RKO (cell line): ENCODE data around the gene PLCL1.

Source experiments
- DNase-seq: peaks from one replicate; pipeline ENCODE4 v3.0.0-alpha.2; 2016; ENCODE audit warnings: low spot score

The PLCL1 gene

GRCh38 chr2:198060277-198060676 lies 255.9 kb downstream of the PLCL1 start:
- no peak for DNase-seq

- DNase-seq, result no peak
Observed at GRCh38 chr2:198062826-198063225, 258.4 kb downstream of the PLCL1 start.

DNA sequence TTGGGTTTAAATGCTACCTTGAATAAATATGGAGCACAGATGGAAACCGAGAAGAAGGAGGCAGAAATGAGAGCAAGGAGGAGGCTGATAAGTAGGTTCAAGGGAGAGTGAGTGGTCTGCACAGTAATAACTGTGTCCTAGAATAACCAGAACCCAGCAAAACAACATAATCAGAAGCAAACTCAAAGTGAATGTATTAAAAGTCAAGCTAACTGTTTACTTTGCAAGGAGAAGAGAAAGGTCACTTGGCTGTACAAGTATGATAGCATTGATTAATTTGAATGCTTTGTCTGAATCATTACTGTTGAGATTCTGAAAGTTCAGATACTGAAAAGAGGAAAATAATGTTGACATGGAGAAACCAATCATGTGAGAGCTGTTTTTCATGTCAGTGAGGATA lies 258.8 kb downstream of the PLCL1 start:
- no peak for DNase-seq

DNA sequence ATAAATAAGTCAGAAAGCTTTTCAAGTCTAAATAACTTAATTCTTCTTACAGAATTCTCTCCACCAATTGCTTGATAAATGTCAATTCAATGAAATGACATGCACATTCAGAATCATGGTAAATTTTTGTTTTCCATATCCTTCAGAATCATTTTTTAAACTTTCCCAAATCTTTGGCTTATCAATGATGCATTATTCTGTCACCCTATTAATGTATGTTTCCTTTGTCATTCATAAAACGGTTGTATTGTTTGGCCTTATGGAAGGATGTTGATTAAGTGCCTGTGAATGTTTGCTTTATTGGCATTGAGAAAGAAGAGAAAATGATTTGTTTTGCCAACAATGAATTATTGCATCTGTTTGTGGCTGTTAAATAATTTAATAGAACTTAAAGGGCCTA lies 260.9 kb downstream of the PLCL1 start:
- no peak for DNase-seq

DNA sequence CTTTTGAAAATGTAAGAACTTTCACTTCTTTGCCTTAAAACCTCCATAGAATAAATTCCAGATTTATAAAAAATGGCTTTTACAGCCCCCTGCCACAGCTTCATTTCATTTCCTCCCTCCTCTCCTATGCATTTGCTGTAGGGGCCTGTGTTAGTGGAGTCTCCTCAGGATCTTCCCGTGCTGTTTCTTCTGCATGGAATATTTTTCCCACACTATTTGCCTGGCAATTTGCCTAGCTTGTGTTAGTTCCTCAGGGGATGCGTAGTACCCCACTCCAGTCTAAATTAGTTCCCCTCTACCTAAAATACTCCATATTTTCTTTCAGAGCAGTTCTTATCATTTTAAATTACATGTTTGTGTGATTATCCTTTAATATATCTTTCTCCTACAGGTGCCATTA lies 262.2 kb downstream of the PLCL1 start:
- no peak for DNase-seq

- DNase-seq, result no peak
Observed at GRCh38 chr2:198072655-198073054, 268.3 kb downstream of the PLCL1 start.

DNA sequence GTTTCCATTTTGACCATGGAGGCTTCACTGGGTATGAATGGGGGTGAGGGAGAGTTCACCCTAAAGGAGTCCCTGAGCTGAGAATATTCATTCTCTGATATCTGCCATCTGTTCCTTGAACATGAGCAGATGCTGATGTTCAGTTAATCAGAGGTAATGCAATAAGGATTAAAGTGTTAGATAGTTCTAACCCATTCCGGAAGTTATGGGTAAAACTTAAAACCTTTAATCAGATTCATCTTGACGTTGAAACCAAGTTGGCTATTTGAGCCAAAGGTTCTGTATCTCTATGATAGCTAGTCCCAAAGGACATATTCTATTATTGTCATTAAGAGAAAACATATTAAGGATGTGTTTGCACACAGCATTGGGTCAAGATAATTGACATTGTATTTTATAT lies 268.9 kb downstream of the PLCL1 start:
- DNase-seq, result no peak

DNA sequence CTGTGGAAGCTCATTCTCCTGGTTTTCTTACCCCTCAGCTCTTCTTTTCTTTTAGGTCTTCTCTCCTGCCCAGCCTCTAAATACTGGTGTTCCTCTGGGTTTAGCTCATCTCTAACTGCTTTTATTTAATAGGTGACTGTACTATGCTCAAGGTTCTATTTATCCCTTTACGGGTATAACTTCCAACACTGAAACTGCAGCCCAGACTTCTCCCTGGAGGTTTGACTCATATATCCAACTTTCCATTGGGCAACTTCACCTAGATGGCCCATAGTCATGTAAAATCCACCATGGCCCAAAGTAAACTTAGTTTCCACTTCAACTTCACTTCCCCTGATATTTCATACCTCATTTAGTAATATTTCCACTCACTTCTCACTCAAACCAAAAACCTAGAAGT lies 273.1 kb downstream of the PLCL1 start:
- no peak for DNase-seq

- DNase-seq, result no peak
Observed at GRCh38 chr2:198080879-198081765, 276.7 kb downstream of the PLCL1 start.

DNA sequence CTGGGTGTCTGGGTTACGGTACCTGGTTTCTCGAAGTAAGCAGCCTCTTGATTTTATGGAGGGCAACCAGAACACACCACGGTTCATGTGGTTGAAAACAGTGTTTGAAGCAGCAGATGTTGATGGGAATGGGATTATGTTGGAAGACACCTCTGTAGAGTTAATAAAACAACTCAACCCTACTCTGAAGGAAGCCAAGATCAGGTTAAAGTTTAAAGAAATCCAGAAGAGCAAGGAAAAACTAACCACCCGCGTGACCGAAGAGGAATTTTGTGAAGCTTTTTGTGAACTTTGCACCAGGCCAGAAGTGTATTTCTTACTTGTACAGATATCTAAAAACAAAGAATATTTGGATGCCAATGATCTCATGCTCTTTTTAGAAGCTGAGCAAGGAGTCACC lies 279.8 kb downstream of the PLCL1 start:
- DNase-seq, result no peak

- DNase-seq, result no peak
Observed at GRCh38 chr2:198096002-198096401, 291.6 kb downstream of the PLCL1 start.

DNA sequence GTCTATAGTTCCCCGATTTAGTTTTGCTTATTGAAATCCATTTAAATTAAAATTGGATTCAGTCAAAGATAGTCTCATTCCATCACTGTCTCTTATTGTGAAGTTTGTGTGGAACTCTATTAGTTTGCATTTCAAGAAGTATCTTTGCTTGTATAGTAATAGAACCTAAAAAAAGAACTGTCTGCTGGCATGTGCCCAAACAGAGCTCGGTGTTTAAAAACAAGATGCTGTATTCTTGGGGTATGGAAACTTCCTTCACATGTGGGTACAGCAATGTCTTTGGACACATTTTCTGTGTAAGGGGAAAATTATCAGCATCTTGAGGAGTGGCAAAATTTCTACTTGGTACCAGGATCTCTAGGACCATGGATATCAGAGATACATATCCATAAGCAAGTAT lies 292.6 kb downstream of the PLCL1 start:
- no peak for DNase-seq

- DNase-seq, result no peak
Observed at GRCh38 chr2:198097630-198098029, 293.2 kb downstream of the PLCL1 start.

DNA sequence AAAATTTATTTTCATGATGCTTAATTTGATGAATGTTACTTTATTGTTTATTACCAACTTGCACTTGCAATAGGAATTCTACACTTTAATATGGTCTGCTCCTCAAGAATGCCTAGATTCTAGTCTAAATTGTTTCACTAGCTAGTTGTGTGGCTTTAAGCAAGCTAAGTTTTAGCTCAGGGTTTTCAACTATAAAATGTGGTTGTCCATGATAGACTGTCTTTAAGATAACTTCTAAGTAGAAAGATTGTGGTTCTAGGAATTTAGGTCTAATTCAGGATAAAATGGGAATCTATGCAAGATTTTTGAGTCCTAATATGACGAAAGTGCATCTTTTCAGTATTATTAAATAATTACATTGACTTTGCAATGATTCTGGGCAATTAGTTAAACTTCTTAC lies 294.0 kb downstream of the PLCL1 start:
- no peak for DNase-seq

GRCh38 chr2:198098918-198099317 lies 294.5 kb downstream of the PLCL1 start:
- peak; percentile 50 for DNase-seq

DNA sequence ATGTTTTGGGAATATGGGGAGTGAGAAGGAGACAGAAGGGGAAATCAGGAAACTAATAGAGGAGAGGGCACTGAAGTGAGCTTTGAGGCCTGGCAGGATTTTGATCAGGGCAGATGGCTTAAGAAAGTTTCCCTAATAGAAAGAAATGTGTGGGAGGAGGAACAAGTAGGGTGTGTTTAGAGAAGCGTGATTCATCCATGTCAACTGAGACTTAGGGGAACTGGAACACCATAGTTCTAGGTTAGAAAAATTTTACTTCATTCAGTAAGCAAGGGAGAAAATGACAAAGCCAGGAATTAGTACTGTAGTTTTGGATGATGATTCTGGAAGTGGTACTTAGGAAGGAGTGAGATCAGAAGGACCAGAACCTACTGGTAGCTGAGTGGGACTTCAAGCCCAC lies 296.0 kb downstream of the PLCL1 start:
- no peak for DNase-seq

GRCh38 chr2:198101688-198102087 lies 297.3 kb downstream of the PLCL1 start:
- no peak for DNase-seq

- no peak for DNase-seq
Observed at GRCh38 chr2:198102120-198102519, 297.7 kb downstream of the PLCL1 start.

GRCh38 chr2:198102856-198103255 lies 298.5 kb downstream of the PLCL1 start:
- DNase-seq, result no peak

DNA sequence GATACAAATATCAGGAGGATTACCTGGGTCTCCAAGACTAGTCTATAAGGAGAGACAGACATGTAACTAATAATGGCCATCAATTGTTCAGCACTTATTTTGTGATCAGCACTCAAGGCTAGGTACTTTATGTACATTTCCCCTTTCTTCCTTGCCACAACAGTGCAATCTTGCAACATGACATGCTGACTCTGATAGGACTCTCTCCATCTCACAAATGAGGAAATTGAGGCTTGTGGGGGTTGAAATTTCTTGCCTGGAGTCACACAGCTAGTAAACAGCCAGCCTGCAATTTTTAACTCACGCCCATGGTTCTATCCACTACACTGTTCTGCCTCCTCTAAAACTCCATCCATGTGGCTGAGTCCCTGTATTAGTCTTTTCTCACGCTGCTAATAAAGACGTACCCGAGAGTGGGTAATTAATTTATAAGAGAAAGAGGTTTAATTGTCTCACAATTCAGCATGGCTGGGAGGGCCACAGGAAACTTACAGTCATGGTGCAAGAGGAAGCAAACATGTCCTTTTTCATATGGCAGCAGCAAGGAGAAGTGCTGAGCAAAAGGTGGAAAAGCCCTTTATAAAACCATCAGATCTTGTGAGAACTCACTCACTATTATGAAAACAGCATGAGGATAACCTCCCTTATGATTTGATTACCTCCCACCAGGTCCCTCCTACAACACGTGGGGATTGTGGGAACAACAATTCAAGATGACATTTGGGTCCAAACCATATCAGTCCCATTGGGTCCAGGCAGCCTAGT lies 302.4 kb downstream of the PLCL1 start:
- no peak for DNase-seq

- no peak for DNase-seq
Observed at GRCh38 chr2:198113316-198113715, 308.9 kb downstream of the PLCL1 start.

GRCh38 chr2:198114064-198114463 lies 309.7 kb downstream of the PLCL1 start:
- no peak for DNase-seq

DNA sequence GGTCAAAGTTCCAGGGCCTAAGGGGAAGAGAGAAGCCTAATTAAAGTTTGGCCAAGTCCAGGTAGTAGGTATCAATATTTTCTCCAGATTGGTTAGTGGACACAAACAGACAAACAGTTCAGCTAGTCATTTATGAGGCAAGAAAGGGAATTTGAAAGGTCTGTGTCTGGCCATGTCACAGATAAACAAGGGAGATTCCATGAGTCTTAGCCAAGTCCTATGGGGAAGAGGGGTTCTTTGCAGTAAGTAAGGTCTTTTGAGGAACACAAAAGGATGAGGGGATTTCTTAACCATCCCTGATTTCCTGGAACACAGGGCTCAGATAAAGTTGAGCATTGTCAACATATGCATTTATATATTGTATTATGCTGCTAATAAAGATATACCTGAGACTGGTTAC lies 310.8 kb downstream of the PLCL1 start:
- no peak for DNase-seq
